HEK293T (cell line): ENCODE results near the gene FNDC11.
"Not testable (repeated sequence)": the region's sequence is repeated elsewhere in the genome, so short reads cannot be mapped to it uniquely, and the experiment has no call there.

ENCODE experiments used
- CTCF ChIA-PET: fragments of 350-600 bp; formaldehyde crosslinking; extraction: SDS; loops from one replicate; lab custom pipeline; 2021; ENCODE audit warnings: antibody characterized with exemption, inconsistent platforms; lab: Yijun Ruan, JAX
- POLR2A ChIA-PET: fragments of 350-600 bp; formaldehyde crosslinking; extraction: SDS; loops from one replicate; lab custom pipeline; 2020; ENCODE audit warnings: antibody characterized with exemption, inconsistent platforms; lab: Yijun Ruan, JAX
- DNase-seq: peaks from one replicate; pipeline ENCODE4 v3.0.0; 2012; ENCODE audit warnings: mixed read lengths; ENCODE audit errors: extremely low spot score
- ARNT ChIP-seq: fragments of 450-650 bp; IDR thresholded peaks from 2 replicates; pipeline ENCODE4 v1.6.1; 2017; ENCODE audit warnings: mild to moderate bottlenecking
- BHLHE40 ChIP-seq: fragments of 450-650 bp; IDR thresholded peaks from 2 replicates; pipeline ENCODE4 v1.6.1; 2016; ENCODE audit warnings: mild to moderate bottlenecking, moderate library complexity, borderline replicate concordance
- CTBP1 ChIP-seq: fragments of 450-650 bp; IDR thresholded peaks from 2 replicates; pipeline ENCODE4 v1.6.1; 2016; ENCODE audit warnings: borderline replicate concordance
- ELF4 ChIP-seq: fragments of 450-650 bp; IDR thresholded peaks from 2 replicates; pipeline ENCODE4 v1.6.1; 2017; ENCODE audit warnings: antibody characterized with exemption
- FOXA1 ChIP-seq: fragments of 450-650 bp; IDR thresholded peaks from 2 replicates; pipeline ENCODE4 v1.6.1; 2016; ENCODE audit warnings: mild to moderate bottlenecking
- FOXK2 ChIP-seq: fragments of 450-650 bp; IDR thresholded peaks from 2 replicates; pipeline ENCODE4 v1.6.1; 2016; ENCODE audit warnings: mild to moderate bottlenecking
- FOXM1 ChIP-seq: fragments of 450-650 bp; IDR thresholded peaks from 2 replicates; pipeline ENCODE4 v1.6.1; 2017; ENCODE audit warnings: mild to moderate bottlenecking, borderline replicate concordance
- HDGF ChIP-seq: fragments of 450-650 bp; IDR thresholded peaks from 2 replicates; pipeline ENCODE4 v1.6.1; 2017; ENCODE audit warnings: antibody characterized with exemption, borderline replicate concordance
- L3MBTL2 ChIP-seq: fragments of 450-650 bp; conservative IDR thresholded peaks from 2 replicates; pipeline ENCODE4 v1.6.1; 2016; ENCODE audit warnings: mild to moderate bottlenecking
- LEF1 ChIP-seq: fragments of 450-650 bp; IDR thresholded peaks from 2 replicates; pipeline ENCODE4 v1.6.1; 2017; ENCODE audit warnings: mild to moderate bottlenecking, borderline replicate concordance
- NFRKB ChIP-seq: fragments of 450-650 bp; IDR thresholded peaks from 2 replicates; pipeline ENCODE4 v1.6.1; 2016; ENCODE audit warnings: mild to moderate bottlenecking, moderate library complexity
- SP1 ChIP-seq: fragments of 450-650 bp; IDR thresholded peaks from 2 replicates; pipeline ENCODE4 v1.6.1; 2017
- SUZ12 ChIP-seq: fragments of 450-650 bp; IDR thresholded peaks from 2 replicates; pipeline ENCODE4 v1.6.1; 2016; ENCODE audit warnings: mild to moderate bottlenecking
- TARDBP ChIP-seq: fragments of 450-650 bp; IDR thresholded peaks from 2 replicates; pipeline ENCODE4 v1.6.1; 2016
- ZNF384 ChIP-seq: fragments of 450-650 bp; IDR thresholded peaks from 2 replicates; pipeline ENCODE4 v1.6.1; 2016
- TF ChIP-seq, protein P1 (sequence below): fragments of 450-650 bp; IDR thresholded peaks from 2 replicates; pipeline ENCODE4 v1.6.1; 2016

Gene FNDC11

GRCh38 chr20:63555661-63556381, 1.9 kb downstream of the FNDC11 start:
- TF ChIP-seq SP1 (no peak), TARDBP (no peak), SUZ12 (no peak), HDGF (no peak), CTBP1 (no peak), ELF4 (no peak)
- DNase-seq: no peak
- CTCF ChIA-PET: no interaction called here
- POLR2A ChIA-PET: interaction anchor here (1.0 to 1.4 kb wide), 2 partner anchors 60 to 71 kb away, joined by 3 to 4 read pairs; partner anchors contain the start of gene GMEB2

DNA sequence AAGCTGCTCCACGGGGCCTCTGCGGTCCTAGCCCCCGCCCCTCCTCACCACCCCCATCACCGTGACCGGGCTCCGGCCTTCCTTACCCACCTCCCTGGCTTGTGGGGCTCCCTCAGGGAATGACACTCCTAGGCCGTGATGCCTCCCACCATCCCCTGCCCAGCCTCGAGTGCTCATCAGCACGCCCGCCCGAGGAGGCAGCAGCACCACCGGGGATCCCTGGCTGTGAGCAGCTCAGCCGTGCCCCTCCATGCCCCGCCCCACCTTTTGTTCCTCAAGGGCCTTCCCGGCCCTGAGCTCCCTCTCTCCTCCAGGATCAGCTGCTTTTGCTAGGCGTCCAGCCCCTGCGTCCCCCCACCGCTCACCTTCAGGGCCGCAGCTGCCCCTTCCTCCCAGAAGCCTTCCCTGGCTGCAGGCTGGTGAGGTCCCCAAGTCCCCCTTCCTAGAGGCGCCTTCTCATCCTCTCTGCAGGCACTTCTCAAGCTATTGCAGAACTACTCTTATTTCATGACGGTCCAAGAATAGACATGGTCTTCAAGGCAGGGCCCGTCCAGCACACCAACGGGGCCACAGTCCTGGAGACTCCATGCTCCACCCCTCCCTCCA, 3.0 kb downstream of the FNDC11 start:
- POLR2A ChIA-PET: interaction anchor here (1.1 kb wide), 1 partner anchor 18 kb away, joined by 3 read pairs; no protein-coding TSS in a partner anchor
- CTCF ChIA-PET: interaction anchor here (0.7 kb wide), 1 partner anchor 101 kb away, joined by 3 read pairs; the partner anchor contains the start of gene RTEL1
- no peak for DNase-seq
- TF ChIP-seq, protein P1, sequence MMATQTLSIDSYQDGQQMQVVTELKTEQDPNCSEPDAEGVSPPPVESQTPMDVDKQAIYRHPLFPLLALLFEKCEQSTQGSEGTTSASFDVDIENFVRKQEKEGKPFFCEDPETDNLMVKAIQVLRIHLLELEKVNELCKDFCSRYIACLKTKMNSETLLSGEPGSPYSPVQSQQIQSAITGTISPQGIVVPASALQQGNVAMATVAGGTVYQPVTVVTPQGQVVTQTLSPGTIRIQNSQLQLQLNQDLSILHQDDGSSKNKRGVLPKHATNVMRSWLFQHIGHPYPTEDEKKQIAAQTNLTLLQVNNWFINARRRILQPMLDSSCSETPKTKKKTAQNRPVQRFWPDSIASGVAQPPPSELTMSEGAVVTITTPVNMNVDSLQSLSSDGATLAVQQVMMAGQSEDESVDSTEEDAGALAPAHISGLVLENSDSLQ: no peak
- TF ChIP-seq FOXM1 (no peak), LEF1 (no peak), HDGF (no peak), ELF4 (no peak)

DNA sequence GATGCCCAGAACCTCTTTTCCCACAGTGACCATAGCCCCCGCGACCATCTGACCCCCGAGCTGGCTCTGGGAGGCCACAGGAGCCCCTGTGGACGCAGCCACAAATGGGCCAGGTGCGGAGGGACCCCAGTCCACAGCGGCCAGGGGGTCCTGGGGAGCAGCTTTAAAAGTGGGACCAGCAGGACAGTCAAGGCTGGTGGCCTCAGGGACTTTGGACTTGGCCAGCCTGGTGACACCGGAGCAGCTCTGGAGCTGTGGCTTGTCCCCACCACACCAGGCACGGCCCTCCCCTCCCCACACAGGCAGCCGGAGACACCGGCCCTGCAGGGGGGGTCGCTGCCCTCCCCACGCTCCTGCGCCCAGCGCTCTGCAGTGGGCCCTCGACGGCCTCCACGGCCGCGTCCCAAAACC, 3.5 kb downstream of the FNDC11 start:
- no peak for DNase-seq
- CTCF ChIA-PET: interaction anchor here (0.7 kb wide), 1 partner anchor 101 kb away, joined by 3 read pairs; the partner anchor contains the start of gene RTEL1
- POLR2A ChIA-PET: interaction anchor here (1.1 kb wide), 1 partner anchor 17 kb away, joined by 3 read pairs; no protein-coding TSS in a partner anchor
- TF ChIP-seq HDGF (no peak), L3MBTL2 (no peak), CTBP1 (no peak), ZNF384 (no peak)

- no peak for DNase-seq
- TF ChIP-seq SUZ12: no peak
- no peak for TF ChIP-seq CTBP1
- TF ChIP-seq NFRKB: no peak
- TF ChIP-seq TARDBP: no peak
- no peak for TF ChIP-seq FOXA1
- no peak for TF ChIP-seq L3MBTL2
- CTCF ChIA-PET: no interaction called here
- POLR2A ChIA-PET: no interaction called here
Observed at GRCh38 chr20:63558804-63559484, 5.0 kb downstream of the FNDC11 start.

- DNase-seq, CTCF ChIA-PET, POLR2A ChIA-PET: not testable (repeated sequence)
Observed at GRCh38 chr20:63559485-63560332, 5.8 kb downstream of the FNDC11 start.

DNA sequence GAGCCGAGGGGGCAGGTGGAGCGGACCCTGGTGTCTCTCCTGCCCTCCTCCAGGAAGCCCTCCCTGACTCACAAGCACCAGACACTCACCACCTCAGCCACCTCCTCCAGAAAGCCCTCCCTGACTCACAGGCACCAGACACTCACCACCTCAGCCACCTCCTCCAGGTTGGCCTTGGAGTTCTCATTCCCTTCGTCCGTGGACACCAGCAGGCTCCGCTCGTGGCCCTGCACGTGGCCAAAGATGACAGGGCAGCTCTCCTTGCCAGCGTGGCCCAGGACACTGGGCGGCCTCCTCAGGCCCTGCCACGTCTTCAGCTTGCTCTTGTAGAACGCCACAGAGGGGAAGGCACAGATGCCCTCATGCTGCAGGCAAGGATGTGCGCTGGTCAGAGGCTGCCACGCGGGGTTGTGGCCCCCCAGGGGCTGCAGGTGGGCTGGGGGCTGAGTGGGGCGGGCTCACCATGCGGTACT, 6.4 kb downstream of the FNDC11 start:
- CTCF ChIA-PET: no interaction called here
- no peak for TF ChIP-seq CTBP1
- no peak for TF ChIP-seq LEF1
- no peak for TF ChIP-seq TARDBP
- TF ChIP-seq FOXA1: no peak
- TF ChIP-seq ZNF384: no peak
- TF ChIP-seq, protein P1: no peak
- no peak for TF ChIP-seq ARNT
- no peak for TF ChIP-seq NFRKB
- no peak for TF ChIP-seq HDGF
- no peak for TF ChIP-seq FOXK2
- TF ChIP-seq SUZ12: no peak
- TF ChIP-seq L3MBTL2: no peak
- no peak for TF ChIP-seq ELF4
- TF ChIP-seq SP1: no peak
- TF ChIP-seq BHLHE40: no peak
- no peak for TF ChIP-seq FOXM1
- no peak for DNase-seq
- POLR2A ChIA-PET: no interaction called here
